Breast epithelium (tissue), 3 donors: ENCODE measurements around the gene ATP5MC3.

Experiments used
- POLR2A ChIP-seq: fragments of 450-650 bp; IDR thresholded peaks from one replicate; pipeline ENCODE4 v1.6.1; 2016; ENCODE audit warnings: antibody characterized with exemption, mild to moderate bottlenecking, moderate library complexity
- POLR2AphosphoS5 ChIP-seq, 3 donors: sonication (generic); formaldehyde crosslinking; IDR thresholded peaks; one replicate each; pipeline ENCODE4 v1.6.1; 2017; ENCODE audit warnings: antibody characterized with exemption in 3 of 3

- TF ChIP-seq POLR2AphosphoS5 (IDR thresholded peaks at IDR 0.05) (peak; percentile 60 to 91 (median 76)), POLR2A (no peak)
Observed at GRCh38 chr2:175181104-175181876, at the start of gene ATP5MC3.
